RPMI7951 (cell line): Measurements from ENCODE around the gene AAMDC. TPM values are rescaled to one million over a fixed set of nuclear protein-coding genes. Genes with fewer than 3 reads are reported as not detected.
A peak's percentile ranks its signal among the peaks of the same experiment; 100 is the strongest.

Experiments used
- DNase-seq: peaks from one replicate; pipeline ENCODE4 v3.0.0-alpha.2; 2012; ENCODE audit warnings: low read depth
- total RNA-seq: library from RNA; depleted of rRNA; stranded (reverse); fragments of >200 nt; shearing (Covaris generic); gene quantifications from 2 replicates; pipeline ENCODE4 v1.2.3, GENCODE V29; 2014; rRNA removed

The AAMDC gene
- total RNA-seq, result 71.7 and 72.2 TPM in 2 replicates

GRCh38 chr11:77820565-77821348 lies at the start of gene AAMDC, which contains the start of gene RSF1:
TSS of gene AAMDC (plus strand) at chr11:77821144. CDS start at chr11:77842497, 21,353 bp downstream.
TSS of gene RSF1 (minus strand) at chr11:77820722. CDS start at chr11:77820714, 8 bp downstream.
- peak; percentile 98 for DNase-seq

- no peak for DNase-seq
Measured at GRCh38 chr11:77775936-77776335, 45.0 kb upstream of the AAMDC start.

GRCh38 chr11:77776455-77776854 lies 44.5 kb upstream of the AAMDC start:
- no peak for DNase-seq

- DNase-seq, result no peak
Measured at GRCh38 chr11:77778118-77778517, 42.8 kb upstream of the AAMDC start.

GRCh38 chr11:77778549-77778948 lies 42.4 kb upstream of the AAMDC start:
- DNase-seq, result no peak

DNA sequence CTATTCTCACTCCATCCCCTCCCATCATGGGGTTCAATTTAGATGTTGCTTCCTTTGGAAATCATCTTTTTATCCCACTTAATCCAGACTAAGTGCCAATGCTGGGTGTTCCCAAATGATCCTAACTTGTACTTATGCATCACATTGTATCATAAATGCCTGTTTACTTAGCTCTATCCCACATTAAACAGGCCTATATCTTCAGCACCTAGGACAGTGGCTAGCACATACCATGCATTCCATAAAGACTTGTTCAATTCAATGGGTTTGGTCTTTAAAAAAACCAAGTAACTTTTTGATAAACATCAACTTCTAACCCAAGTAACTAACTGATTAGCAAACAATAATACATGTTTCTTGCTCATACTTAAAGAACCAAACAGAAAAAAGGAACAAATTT lies 41.0 kb upstream of the AAMDC start:
- peak; percentile 36 for DNase-seq

- DNase-seq, result no peak
Measured at GRCh38 chr11:77783025-77783424, 37.9 kb upstream of the AAMDC start.

GRCh38 chr11:77784572-77784971 lies 36.4 kb upstream of the AAMDC start:
- DNase-seq, result no peak

- no peak for DNase-seq
Measured at GRCh38 chr11:77789061-77789730, 31.7 kb upstream of the AAMDC start.

DNA sequence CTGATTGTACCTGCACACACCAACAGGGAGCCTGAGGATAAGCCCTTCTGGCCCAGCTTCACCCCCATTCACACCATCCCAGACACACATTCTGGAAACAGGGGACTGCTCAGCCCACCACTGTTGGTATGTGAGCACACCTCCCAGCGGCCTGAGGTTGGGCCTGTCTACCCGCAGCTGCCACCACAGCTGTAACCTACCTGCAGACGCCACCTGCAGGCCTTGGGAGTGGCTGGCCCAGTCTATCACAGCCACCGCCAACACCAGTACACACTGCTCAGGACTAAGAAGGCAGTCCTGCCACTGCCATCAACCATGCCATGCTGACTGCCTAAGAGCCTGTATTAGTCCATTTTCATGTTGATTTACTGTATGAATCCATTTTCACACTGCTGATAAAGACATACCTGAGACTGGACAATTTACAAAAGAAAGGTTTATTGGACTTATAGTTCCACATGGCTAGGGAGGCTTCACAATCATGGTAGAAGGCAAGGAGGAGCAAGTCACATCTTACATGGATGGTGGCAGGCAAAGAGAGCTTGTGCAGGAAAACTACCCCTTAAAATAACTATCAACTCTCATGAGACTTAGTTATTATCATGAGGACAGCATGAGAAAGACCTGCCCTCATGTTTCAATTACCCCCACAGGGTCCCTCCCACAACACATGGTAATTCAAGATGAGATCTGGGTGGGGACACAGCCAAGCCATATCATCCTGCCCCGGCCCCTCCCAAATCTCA lies 31.0 kb upstream of the AAMDC start:
- DNase-seq, result no peak

DNA sequence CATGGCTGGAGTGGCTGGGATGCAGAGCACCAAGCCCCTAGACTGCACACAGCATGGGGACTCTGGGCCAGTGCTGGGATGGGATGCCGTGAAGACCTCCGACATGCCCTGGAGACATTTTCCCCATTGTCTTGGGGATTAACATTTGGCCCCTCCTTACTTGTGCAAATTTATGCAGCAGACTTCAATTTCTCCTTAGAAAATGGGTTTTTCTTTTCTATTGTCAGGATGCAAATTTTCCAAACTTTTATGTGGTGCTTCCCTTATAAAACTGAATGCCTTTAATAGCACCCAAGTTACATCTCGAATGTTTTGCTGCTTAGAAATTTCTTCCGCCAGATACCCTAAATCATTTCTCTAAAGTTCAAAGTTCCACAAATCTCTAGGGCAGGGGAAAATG lies 29.6 kb upstream of the AAMDC start:
- DNase-seq, result no peak

DNA sequence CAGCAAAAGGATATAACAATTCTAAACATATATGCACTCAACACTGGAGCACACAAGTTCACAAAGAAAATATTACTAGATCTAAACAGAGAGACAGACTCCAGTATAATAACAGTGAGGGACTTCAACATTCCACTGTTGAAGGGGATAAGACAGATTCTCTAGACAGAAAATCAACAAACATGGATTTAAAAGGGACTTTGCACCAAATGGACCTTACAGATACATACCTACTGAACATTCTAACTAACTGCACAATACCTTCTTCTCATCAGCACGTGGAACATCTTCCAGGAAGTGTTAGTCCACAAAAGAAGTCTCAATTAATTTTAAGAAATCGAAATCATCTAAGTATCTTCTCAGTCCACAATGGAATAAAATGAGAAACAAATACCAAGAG lies 27.0 kb upstream of the AAMDC start:
- no peak for DNase-seq

GRCh38 chr11:77799338-77799737 lies 21.6 kb upstream of the AAMDC start:
- no peak for DNase-seq

DNA sequence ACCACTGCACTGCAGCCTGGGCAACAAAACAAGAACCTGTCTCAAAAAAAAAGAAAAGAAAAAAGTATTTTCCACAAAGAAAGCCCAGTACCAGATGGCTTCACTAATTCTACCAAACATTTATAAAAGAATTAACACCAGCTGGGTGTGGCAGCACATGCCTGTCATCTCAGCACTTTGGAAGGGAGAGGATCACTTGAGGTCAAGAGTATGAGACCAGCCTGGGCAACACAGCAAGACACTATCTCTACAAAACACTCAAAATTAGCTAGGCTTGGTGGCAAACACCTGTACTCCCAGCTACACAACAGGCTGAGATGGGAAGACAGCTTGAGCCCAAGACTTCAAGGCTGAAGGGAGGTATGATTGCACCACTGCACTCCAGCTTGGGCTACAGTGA lies 20.5 kb upstream of the AAMDC start:
- DNase-seq, result no peak

GRCh38 chr11:77801477-77801876 lies 19.5 kb upstream of the AAMDC start:
- DNase-seq, result no peak

DNA sequence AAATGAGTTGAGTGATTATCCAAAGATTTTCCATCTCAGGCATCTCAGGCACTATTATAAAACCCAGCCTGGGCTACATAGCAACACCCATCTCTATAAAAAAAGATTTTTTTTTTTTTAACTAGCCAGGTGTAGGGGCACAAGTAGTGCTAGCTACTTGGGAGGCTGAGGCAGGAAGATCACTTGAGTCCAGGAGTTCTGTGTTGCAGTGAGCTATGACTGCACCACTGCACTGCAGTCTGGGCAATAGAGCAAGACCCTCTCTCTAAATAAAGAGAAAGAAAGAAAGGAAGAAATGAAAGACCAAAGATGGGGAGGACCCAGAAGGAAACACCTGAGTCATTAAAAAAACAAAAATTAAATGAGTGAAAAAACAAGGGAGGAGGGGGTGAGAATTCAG lies 14.5 kb upstream of the AAMDC start:
- no peak for DNase-seq

DNA sequence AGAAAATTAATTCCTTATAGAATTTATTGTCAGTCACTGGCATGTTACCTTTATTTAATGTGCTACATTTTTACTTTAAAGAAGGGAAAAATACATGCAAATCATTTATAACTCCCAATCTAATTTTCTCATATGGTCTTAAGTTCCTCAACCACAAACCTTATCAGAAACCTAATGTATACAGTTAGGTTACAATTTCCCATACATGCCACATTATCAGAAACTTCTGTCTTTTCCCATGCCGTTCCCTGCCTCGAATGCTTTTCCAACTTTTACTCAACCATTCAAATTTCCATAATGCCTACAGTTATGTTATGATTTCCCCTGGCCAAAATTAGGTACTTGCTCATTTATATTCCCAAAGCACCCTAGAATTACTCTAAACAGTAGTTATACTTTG lies 14.0 kb upstream of the AAMDC start:
- DNase-seq, result no peak

DNA sequence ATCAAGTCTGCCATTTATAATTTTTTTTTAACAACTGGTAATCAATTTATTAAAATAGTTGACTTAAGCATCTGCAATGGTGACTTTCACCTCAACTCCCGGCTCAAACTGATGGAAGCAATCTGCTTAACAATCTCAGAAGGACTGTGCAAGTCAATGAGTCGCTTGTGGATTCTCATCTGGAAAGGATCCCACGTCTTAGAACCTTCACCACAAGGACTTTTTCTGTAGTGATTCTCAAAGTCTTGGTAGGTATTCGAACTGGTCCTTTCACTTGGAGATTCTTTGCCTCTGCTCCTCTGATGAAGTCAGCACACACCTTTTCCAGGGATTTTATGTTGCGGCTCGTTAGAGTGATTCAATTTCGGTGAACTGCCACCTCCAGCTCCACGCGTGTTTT lies 7.7 kb upstream of the AAMDC start:
- peak; percentile 37 for DNase-seq

GRCh38 chr11:77814848-77815247 lies 6.1 kb upstream of the AAMDC start:
- no peak for DNase-seq

GRCh38 chr11:77815459-77815858 lies 5.5 kb upstream of the AAMDC start:
- no peak for DNase-seq

GRCh38 chr11:77819411-77819920 lies 1.5 kb upstream of the AAMDC start:
- peak; percentile 84 for DNase-seq

- peak; percentile 37 for DNase-seq
Measured at GRCh38 chr11:77819921-77820564, 901 bp upstream of the AAMDC start.
